HG03135 (cell line): ENCODE data around the gene CFAP44.
"Not testable (repeated sequence)": the region's sequence is repeated elsewhere in the genome, so short reads cannot be mapped to it uniquely, and the experiment has no call there.

Experiments used
- ATAC-seq: cut with Tn5 transposase; IDR thresholded peaks from one replicate; pipeline ENCODE4 v1.9.1; 2021; ENCODE audit warnings: mild to moderate bottlenecking, moderate library complexity; ENCODE audit not compliant: unreplicated experiment

The CFAP44 gene, protein sequence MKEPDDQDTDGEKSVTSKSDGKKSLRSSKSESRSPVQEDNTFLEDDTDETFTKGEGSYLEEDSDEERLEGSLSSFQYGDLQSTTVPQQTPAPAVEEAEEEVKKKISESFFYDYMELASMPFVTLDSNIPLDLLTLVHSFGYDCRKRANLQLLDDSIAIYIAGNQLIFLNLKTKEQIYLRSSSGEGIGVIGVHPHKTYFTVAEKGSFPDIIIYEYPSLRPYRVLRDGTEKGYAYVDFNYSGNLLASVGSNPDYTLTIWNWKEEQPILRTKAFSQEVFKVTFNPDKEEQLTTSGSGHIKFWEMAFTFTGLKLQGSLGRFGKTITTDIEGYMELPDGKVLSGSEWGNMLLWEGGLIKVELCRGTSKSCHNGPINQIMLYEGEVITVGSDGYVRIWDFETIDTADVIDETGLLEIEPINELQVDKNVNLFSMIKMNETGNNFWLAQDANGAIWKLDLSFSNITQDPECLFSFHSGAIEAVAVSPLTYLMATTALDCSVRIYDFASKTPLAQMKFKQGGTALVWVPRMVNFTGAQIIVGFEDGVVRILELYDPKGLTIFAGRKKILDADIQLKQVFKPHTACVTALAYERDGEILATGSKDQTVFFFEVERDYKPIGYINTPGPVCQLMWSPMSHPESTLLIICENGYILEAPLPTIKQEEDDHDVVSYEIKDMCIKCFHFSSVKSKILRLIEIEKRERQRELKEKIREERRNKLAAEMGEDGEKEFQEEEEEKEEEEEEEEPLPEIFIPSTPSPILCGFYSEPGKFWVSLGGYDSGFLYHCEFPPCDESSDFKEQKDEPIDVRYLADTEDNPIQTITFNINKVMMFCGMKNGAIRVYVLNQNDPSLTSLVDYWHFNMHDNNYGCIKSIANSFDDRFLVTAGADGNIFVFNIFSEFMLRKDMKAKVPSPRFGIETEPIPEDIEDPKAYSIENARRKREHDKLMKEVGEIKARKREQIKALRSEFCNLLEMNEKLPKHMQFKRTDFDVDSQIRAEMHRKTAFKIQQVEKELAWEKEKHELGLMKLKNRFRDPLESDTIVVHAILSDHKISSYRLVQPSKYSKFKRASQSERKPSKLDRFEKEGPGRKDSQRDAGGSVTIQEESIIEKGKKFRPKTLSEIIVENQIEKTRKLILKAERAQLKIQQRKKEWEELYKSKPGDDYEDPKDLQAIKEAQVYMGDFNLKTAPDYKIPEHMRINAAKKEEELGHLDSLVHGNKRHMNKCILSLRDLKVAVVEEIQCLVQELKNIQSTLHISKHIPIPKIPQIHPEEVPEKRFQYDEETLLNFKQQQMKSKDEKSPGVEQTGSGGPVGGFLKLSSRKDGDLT (N-terminal part only)

GRCh38 chr3:113441051-113441770 lies at the start of gene CFAP44:
Gene CFAP44 (minus strand): TSS chr3:113441493. CDS start chr3:113433664, 7,829 bp downstream.
- ATAC-seq = no peak

GRCh38 chr3:113485161-113485609 lies 43.9 kb upstream of the CFAP44 start:
- no peak for ATAC-seq

- no peak for ATAC-seq
These were observed 27.2 kb upstream of the CFAP44 start for GRCh38 chr3:113468539-113468938.

DNA sequence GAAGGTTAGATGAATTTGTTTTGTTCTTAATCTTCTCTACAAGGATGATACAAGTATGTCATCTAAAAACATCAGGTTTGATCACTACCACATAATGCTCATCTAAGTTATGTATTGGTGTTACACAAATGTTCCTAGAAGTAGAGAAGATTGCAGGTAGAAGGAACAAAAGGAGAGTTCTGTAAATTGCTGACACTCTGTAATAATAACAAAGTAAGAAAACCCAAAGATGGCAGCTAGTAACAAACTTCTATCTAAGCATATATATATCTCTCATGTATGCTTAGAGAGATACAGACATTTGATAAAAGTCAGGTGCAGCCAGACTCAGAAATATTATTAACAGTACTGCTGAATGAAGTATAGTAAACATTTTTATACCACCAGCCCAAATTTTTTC lies 20.2 kb upstream of the CFAP44 start:
- no peak for ATAC-seq

DNA sequence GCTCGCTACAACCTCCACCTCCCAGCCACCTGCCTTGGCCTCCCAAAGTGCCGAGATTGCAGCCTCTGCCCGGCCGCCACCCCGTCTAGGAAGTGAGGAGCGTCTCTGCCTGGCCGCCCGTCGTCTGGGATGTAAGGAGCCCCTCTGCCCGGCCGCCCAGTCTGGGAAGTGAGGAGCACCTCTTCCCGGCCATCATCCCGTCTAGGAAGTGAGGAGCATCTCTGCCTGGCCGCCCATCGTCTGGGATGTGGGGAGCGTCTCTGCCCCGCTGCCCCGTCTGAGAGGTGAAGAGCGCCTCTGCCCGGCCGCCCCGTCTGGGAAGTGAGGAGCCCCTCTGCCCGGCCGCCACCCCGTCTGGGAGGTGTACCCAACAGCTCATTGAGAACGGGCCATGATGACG lies 17.3 kb upstream of the CFAP44 start:
- ATAC-seq = not testable (repeated sequence)

GRCh38 chr3:113455446-113455845 lies 14.2 kb upstream of the CFAP44 start:
- ATAC-seq = no peak

DNA sequence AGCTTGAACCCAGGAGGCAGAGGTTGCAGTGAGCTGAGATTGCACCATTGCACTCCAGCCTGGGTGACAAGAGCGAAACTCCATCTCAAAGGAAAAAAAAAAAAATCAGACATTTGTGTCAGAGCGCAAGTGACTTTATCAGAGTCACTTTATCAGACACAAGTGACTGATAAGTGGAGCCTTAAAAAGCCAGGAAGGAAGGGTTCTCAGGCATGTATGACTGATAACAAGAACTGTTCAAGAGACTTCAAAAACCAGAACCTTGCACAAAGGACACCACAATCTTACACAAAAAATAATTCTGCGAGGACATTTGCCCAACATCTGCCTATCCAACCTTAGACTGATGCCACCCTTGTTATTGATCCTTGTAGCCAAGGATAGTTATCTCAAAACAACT lies 13.3 kb upstream of the CFAP44 start:
- no peak for ATAC-seq

- ATAC-seq = no peak
These were observed 12.8 kb upstream of the CFAP44 start for GRCh38 chr3:113454057-113454456.

GRCh38 chr3:113450911-113451310 lies 9.6 kb upstream of the CFAP44 start:
- no peak for ATAC-seq

DNA sequence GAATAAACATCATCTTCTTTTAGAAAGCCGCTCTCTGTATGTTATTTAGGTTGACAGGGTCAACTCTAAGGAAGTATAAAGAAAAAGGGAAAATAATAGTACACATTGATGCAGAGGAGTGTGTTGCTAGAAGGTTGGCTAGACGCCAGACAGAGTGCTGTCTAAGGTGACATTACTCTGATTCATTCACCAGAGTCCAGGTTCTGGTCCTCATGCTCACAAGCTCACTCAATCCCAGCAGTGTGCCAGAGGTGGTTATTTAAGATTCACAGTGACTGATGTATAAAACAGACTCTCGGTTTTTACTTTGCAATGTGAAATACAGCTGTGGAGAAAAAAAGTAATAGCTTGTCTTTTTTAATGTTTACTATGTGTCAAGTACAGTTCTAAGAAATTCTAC lies 1.7 kb downstream of the CFAP44 start:
- no peak for ATAC-seq

GRCh38 chr3:113438224-113438623 lies 3.1 kb downstream of the CFAP44 start:
- no peak for ATAC-seq

DNA sequence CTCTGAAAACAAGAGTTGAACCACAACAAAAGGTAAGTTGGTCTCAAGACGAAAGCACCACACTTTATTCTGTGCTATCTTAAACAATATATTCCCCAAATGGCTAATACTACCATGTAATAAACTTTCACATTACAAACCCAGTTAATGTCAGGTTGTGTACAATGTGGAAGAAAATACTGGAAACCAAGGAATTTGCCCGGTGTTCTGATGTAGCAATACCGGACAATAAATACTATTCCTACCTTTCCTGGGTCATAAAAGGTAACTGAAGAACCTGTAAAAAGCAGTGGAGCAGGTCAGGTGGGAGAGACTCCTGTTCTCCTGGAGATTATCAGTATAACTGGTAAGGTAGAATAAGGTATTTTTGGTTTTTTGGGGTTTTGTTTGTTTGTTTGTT lies 3.9 kb downstream of the CFAP44 start:
- ATAC-seq = no peak

DNA sequence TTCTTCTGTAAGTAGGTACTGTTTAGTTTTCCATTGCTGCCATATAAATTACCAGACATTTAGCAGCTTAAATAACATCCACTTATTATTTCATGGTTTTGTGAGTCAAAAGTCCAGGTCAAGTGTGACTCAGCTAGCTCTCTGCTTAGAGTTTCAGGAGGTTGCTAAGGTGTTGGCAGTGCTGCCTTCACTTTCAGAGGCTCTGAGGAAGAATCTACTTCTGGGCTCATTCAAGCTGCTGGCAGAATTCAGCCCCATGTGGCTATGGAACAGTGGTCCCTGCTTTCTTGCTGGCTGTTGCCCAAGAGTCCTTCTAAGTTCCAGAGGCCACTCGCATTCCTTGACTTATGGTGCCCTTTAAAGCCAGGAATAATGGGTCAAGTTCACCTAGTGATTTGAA lies 4.5 kb downstream of the CFAP44 start:
- peak; percentile 53 for ATAC-seq

DNA sequence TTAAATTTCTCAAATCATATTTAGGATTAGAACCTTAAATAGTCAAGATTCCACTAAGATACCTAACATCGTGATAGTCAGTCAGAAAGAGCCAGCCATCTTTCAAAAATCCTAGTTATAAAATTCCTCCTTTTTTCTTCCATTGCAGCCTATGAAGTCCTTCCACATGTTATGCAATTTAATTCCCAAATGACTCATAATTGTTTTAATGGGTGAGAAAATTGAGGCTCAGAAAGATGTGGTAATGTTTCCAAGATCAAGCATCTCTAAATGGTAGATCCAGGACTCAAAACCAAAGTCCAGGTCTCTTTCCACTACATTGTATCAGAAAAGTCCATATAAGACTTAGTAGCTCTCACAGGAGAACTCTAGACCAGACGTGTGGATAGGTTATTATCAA lies 9.5 kb downstream of the CFAP44 start:
- no peak for ATAC-seq

DNA sequence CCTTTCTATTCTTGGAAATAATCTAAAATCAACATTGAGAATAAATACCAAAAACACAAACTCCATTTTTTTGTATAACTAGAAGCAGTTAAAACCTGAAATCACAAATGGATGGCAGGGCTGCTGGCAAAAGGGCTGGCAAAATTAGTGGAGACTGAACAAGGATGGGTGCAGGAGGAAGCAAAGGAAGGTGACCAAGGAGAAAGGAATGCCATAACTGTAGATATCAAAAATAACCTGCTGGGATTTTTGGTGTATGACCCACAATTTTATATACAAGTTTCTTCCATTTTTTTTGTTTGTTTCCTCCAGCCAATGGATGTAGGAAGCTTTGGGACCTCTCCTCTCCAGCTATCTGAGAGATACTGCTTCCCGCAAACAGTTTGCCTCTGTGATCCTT lies 12.7 kb downstream of the CFAP44 start:
- no peak for ATAC-seq

DNA sequence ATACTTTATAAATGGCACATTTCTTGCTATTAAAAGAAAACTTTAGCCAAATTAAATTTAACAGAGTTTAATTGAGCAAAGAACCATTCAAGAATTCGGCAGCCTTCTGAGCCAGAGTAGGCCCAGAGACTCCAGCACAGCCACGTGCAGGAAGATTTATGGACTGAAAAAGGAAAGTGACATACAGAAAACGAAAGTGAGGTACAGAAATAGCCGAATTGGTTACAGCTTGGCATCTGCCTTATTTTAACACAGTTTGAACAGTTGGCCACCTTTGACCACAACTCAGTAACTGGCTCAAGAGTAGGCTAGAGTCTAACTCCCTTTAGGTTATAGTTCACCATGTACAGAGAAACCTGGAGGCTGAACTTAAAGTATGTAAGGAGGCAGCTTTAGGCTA lies 17.6 kb downstream of the CFAP44 start:
- no peak for ATAC-seq

DNA sequence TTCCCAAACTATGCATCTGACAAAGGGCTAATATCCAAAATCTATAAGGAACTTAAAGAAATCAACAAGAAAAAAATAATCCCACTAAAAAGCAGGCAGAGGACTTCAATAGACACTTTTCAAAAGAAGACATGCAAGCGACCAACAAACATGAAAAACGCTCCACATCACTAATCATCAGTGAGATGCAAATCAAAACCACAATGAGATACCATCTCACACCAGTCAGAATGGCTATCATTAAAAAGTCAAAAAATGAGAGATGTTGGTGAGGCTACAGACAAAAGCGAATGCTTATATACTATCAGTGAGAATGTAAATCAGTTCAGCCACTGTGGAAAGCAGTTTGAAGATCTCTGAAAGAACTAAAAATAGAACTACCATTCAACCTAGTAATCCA lies 20.2 kb downstream of the CFAP44 start:
- no peak for ATAC-seq

GRCh38 chr3:113409676-113410075 lies 31.6 kb downstream of the CFAP44 start:
- ATAC-seq = no peak

GRCh38 chr3:113405180-113405579 lies 36.1 kb downstream of the CFAP44 start:
- ATAC-seq = no peak

DNA sequence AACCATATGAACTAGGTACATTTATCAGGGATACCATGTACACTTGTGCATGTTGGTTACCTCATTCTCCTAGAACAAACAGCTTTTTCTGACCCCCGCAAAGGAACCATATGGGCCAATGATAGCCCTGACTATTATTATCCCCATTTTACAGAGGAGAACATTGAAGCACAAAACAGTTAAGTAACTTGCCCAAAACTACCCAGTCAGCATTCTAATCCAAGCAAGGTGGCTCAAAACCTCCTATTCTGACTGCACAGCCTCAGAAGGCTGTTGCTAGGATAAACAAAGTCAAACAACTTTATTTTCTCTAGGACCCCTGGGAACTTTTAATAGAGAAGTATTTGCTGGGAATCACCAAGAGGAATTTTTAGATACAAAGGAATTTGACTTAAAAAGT lies 36.7 kb downstream of the CFAP44 start:
- no peak for ATAC-seq
